MM.1S (cell line): ENCODE measurements around the gene TBRG4.

ENCODE experiments used
- EZH2 ChIP-seq: fragments of 300-600 bp; sonication (generic); optimal IDR thresholded peaks from 2 replicates; pipeline ENCODE3; 2017; ENCODE audit warnings: low read depth, mild to moderate bottlenecking, antibody characterized with exemption, low read length, mixed read lengths
- EZH2phosphoT487 ChIP-seq: fragments of 300-600 bp; sonication (generic); IDR thresholded peaks from 2 replicates; pipeline ENCODE4 v1.6.1; 2018; ENCODE audit warnings: antibody characterized with exemption, low read length
- TF ChIP-seq, protein P1 (sequence below): fragments of 300-600 bp; sonication (generic); IDR thresholded peaks from 2 replicates; pipeline ENCODE4 v1.5.1; 2016; ENCODE audit warnings: antibody characterized with exemption, low read length, mixed read lengths

- TF ChIP-seq, protein P1, sequence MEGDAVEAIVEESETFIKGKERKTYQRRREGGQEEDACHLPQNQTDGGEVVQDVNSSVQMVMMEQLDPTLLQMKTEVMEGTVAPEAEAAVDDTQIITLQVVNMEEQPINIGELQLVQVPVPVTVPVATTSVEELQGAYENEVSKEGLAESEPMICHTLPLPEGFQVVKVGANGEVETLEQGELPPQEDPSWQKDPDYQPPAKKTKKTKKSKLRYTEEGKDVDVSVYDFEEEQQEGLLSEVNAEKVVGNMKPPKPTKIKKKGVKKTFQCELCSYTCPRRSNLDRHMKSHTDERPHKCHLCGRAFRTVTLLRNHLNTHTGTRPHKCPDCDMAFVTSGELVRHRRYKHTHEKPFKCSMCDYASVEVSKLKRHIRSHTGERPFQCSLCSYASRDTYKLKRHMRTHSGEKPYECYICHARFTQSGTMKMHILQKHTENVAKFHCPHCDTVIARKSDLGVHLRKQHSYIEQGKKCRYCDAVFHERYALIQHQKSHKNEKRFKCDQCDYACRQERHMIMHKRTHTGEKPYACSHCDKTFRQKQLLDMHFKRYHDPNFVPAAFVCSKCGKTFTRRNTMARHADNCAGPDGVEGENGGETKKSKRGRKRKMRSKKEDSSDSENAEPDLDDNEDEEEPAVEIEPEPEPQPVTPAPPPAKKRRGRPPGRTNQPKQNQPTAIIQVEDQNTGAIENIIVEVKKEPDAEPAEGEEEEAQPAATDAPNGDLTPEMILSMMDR = no peak
- TF ChIP-seq EZH2 (no peak), EZH2phosphoT487 (no peak)
Measured at GRCh38 chr7:45114926-45115325, 3.4 kb upstream of the TBRG4 start.
